ENCODE data around the gene ATP5F1E. TPM values are rescaled to one million over a fixed set of nuclear protein-coding genes. Genes with fewer than 3 reads are reported as not detected.

Gene ATP5F1E
- total RNA-seq, 6 experiments from 2014 or later: 75.0 to 91.4 (median 84.4) TPM

DNA sequence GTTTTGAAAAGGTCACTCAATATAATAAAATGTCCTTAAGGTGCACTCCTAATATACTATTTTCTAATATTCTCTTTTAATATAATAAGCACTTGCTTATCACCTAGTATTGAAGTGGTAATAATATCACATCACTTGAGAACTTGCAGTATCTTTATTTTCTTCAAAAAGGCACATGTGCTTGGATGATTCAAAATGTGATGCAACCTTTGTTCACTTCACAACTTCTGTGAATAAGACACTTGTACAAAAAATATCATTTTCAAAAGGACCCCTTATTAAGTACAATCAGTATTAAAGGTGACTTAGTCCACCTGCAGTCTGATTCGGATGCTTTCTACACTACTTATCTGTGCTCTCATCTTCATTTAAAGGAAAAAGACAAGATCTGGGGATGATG, 7.1 kb upstream of the ATP5F1E start:
- no peaks in the 10 kb centered on the region; the same call in 1 of the 2 replicates for H3K9me3 Mint-ChIP-seq
- H3K36me3 Mint-ChIP-seq (ENCODE audit: low read depth): peaks cover 48% of the 10 kb centered on the region
- H3K27ac Mint-ChIP-seq: 0 out of 2 replicates have a peak overlapping the region, but pooled peaks have one; percentile 16
- no peaks in the 10 kb centered on the region; the same call in 1 of the 2 replicates for H3K27me3 Mint-ChIP-seq (ENCODE audit: insufficient read depth)
- H3K4me1 Mint-ChIP-seq (ENCODE audit: low read depth): peaks cover 45% of the 10 kb centered on the region
- no peak for DNase-seq
- TF ChIP-seq, protein P1, sequence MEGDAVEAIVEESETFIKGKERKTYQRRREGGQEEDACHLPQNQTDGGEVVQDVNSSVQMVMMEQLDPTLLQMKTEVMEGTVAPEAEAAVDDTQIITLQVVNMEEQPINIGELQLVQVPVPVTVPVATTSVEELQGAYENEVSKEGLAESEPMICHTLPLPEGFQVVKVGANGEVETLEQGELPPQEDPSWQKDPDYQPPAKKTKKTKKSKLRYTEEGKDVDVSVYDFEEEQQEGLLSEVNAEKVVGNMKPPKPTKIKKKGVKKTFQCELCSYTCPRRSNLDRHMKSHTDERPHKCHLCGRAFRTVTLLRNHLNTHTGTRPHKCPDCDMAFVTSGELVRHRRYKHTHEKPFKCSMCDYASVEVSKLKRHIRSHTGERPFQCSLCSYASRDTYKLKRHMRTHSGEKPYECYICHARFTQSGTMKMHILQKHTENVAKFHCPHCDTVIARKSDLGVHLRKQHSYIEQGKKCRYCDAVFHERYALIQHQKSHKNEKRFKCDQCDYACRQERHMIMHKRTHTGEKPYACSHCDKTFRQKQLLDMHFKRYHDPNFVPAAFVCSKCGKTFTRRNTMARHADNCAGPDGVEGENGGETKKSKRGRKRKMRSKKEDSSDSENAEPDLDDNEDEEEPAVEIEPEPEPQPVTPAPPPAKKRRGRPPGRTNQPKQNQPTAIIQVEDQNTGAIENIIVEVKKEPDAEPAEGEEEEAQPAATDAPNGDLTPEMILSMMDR (IDR thresholded peaks at IDR 0.05): no peak
- H3K4me3 Mint-ChIP-seq: no peak overlapping the region

DNA sequence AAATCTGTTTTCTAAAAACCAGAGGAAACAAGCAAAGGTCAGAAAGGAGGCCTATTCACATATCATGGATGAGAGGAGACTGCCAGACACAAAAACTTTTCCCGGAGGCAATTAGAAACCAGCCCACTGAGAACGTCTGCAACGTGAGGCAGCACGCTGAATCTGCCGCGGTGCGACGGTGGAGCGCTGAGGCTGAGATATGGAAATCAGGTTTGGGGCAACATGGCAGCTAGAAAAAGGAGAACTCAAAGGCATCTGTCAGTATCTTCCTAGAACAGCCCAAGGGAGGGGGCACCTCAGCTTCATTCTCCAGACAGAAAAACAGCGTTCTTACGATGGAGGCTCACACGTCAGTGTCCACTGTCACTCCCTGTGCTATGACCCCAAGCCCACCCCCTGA, 5.3 kb upstream of the ATP5F1E start:
- no peaks in the 10 kb centered on the region; the same call in 1 of the 2 replicates for H3K9me3 Mint-ChIP-seq
- no peak overlapping the region for H3K4me3 Mint-ChIP-seq
- no peaks in the 10 kb centered on the region; the same call in 1 of the 2 replicates for H3K27me3 Mint-ChIP-seq (ENCODE audit: insufficient read depth)
- peaks cover 52% of the 10 kb centered on the region for H3K36me3 Mint-ChIP-seq (ENCODE audit: low read depth)
- TF ChIP-seq, protein P1 (IDR thresholded peaks at IDR 0.05): no peak
- no peak for DNase-seq
- peaks cover 44% of the 10 kb centered on the region for H3K4me1 Mint-ChIP-seq (ENCODE audit: low read depth)
- H3K27ac Mint-ChIP-seq: no peak overlapping the region

DNA sequence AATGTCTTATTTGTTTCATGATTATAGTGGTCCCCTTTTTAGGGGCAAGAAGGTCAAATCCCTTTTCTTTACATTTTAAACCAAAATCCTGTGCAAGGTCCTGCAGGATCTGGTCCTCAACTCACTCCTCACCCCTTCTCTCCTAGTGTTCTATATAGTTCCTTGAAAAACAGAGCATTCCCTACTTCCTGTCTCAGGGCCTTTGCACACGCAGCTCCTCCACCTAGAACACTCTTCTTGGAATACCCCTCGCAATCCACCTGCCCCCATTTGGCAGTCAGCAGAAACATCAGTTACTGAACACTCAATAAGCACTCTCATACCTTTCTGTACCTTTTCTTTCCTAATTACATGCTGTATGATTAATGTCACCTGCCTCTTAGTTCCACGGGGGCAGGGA, 3.2 kb upstream of the ATP5F1E start:
- Mint-ChIP-seq H3K27me3 (ENCODE audit: insufficient read depth) (peaks cover 2% of the 10 kb centered on the region), H3K27ac (no peak overlapping the region), H3K4me3 (no peak overlapping the region), H3K9me3 (no peaks in the 10 kb centered on the region), H3K36me3 (ENCODE audit: low read depth) (peaks cover 52% of the 10 kb centered on the region), H3K4me1 (ENCODE audit: low read depth) (peaks cover 42% of the 10 kb centered on the region)
- DNase-seq: no peak
- TF ChIP-seq, protein P1 (IDR thresholded peaks at IDR 0.05): no peak

DNA sequence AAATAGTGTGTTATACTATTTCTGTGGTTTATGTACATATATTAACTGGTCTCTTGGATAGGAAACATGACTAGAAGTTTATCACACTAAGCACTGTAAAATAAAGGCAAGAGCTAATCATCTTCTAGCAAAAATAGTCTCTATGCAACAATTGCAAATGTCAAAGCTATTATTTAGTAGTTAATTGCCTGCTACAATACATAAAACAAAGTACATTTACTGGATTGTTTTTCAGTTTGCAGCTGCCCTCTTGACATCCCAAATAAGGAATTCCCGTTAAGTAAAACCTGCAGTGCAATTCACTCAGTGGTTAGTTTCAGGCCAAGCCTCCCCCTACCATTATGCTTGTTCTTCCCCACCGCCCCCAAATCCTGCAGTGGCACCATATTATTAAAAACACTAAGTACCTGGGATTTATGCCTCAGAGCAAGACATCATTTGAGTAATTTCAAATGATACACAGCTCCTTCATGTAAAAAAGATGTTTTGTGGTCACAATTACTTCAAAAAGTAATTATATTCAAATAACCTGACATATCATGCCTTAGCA, 1.6 kb upstream of the ATP5F1E start:
- H3K36me3 Mint-ChIP-seq (ENCODE audit: low read depth): peaks cover 56% of the 10 kb centered on the region
- H3K9me3 Mint-ChIP-seq: no peaks in the 10 kb centered on the region
- TF ChIP-seq, protein P1 (IDR thresholded peaks at IDR 0.05): no peak
- peaks cover 2% of the 10 kb centered on the region for H3K27me3 Mint-ChIP-seq (ENCODE audit: insufficient read depth)
- no peak overlapping the region; the same call in 1 of the 2 replicates for H3K4me3 Mint-ChIP-seq
- H3K4me1 Mint-ChIP-seq (ENCODE audit: low read depth): peaks cover 42% of the 10 kb centered on the region
- no peak for DNase-seq
- H3K27ac Mint-ChIP-seq: peak overlapping the region; percentile 66; the same call in 1 of the 2 replicates

DNA sequence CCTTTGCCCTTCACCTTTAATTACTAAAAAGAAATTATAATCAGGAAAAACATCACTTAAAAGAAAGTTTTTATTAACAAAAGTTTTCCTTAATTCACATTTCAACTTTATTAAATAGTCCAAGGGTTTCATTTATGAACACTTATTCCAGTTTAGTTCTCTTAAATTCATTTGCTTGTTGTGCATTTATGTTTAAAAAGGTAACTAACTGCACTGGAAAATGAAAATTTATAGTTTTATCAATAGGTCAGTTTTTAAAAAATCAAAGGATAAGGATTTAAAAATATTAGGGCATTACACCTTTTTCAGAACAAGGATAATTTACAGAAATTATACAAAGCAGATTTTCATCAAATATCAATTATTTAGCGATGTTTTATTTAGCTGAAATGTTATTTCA, 958 bp upstream of the ATP5F1E start:
- Mint-ChIP-seq H3K27ac (peak overlapping the region; percentile 93), H3K9me3 (no peaks in the 10 kb centered on the region), H3K27me3 (ENCODE audit: insufficient read depth) (peaks cover 2% of the 10 kb centered on the region), H3K4me3 (peak overlapping the region; percentile 94), H3K4me1 (ENCODE audit: low read depth) (peaks cover 47% of the 10 kb centered on the region), H3K36me3 (ENCODE audit: low read depth) (peaks cover 61% of the 10 kb centered on the region)
- TF ChIP-seq, protein P1 (IDR thresholded peaks at IDR 0.05): no peak
- DNase-seq: no peak
